B cell (primary cell): ENCODE results near the gene TBCC. TPM values are rescaled to one million over a fixed set of nuclear protein-coding genes. Genes with fewer than 3 reads are reported as not detected.
A peak's percentile ranks its signal among the peaks of the same experiment; 100 is the strongest.

Experiments
- ATAC-seq: fragments of 200-7000 bp; cut with Tn5 transposase; one replicate; pipeline ENCODE4 v1.10.0; 2021; ENCODE audit warnings: low read depth, mild to moderate bottlenecking, moderate number of reproducible peaks, moderate library complexity
- CTCF ChIA-PET: fragments of 350-600 bp; sonication (Branson Sonifier 250); formaldehyde crosslinking; loops from one replicate; lab custom pipeline; 2021; ENCODE audit warnings: antibody characterized with exemption, inconsistent platforms; lab: Charles Lee
- POLR2A ChIA-PET: fragments of 350-600 bp; sonication (Branson Sonifier 250); formaldehyde crosslinking; loops from one replicate; lab custom pipeline; 2021; ENCODE audit warnings: antibody characterized with exemption; lab: Charles Lee
- DNase-seq: peaks from one replicate; pipeline ENCODE4 v3.0.0; 2013
- H2AFZ ChIP-seq: 2 replicates; pipeline ENCODE4 v1.6.1; 2012; ENCODE audit warnings: mild to moderate bottlenecking, low read depth, low read length; ENCODE audit not compliant: insufficient read depth, poor library complexity, severe bottlenecking
- H3K27ac ChIP-seq, 2 donors: 1 replicate in 1 of 2; 2 replicates in 1 of 2; pipeline ENCODE4 v1.5.1; 2012 to 2013; ENCODE audit warnings: low read length in 2 of 2, mild to moderate bottlenecking in 2 of 2, moderate library complexity in 1 of 2
- H3K27me3 ChIP-seq, 4 experiments: fragments of 200-600 bp in 1 of 4; sonication (generic) in 1 of 4; replicated peaks in 1 of 4; 1 replicate in 2 of 4; 2 replicates in 2 of 4; pipeline versions ENCODE4 v1.6.1 to v1.7.0; 2013 to 2016; ENCODE audit warnings: low read length in 3 of 4, mild to moderate bottlenecking in 2 of 4, mixed read lengths in 1 of 4, moderate library complexity in 1 of 4; ENCODE audit not compliant: insufficient read depth in 4 of 4, control insufficient read depth in 3 of 4; ENCODE audit errors: control extremely low read depth in 1 of 4
- H3K36me3 ChIP-seq, 2 experiments: replicated peaks in 1 of 2; 1 replicate in 1 of 2; 2 replicates in 1 of 2; pipeline versions ENCODE4 v1.6.1 to v1.7.1; 2013; ENCODE audit warnings: low read length in 1 of 2; ENCODE audit not compliant: insufficient read depth in 2 of 2, control insufficient read depth in 1 of 2; ENCODE audit errors: control extremely low read depth in 1 of 2, extremely low read depth in 1 of 2
- H3K4me1 ChIP-seq, 2 donors: fragments of 200-600 bp in 1 of 2; sonication (generic) in 1 of 2; 1 replicate in 1 of 2; 2 replicates in 1 of 2; pipeline versions ENCODE4 v1.5.1 to v1.6.1; 2013 to 2017; ENCODE audit warnings: low read length in 2 of 2; ENCODE audit not compliant: control insufficient read depth in 2 of 2, insufficient read depth in 2 of 2
- H3K4me2 ChIP-seq: replicated peaks from 2 replicates; pipeline ENCODE3; 2012; ENCODE audit warnings: mild to moderate bottlenecking, low read depth, low read length; ENCODE audit not compliant: poor library complexity, severe bottlenecking
- H3K4me3 ChIP-seq, 5 experiments: fragments of 200-600 bp in 1 of 5; sonication (generic) in 1 of 5; 1 replicate in 3 of 5; 2 replicates in 2 of 5; pipeline versions ENCODE4 v1.5.1 to v1.7.0; 2011 to 2016; ENCODE audit warnings: low read length in 4 of 5, mild to moderate bottlenecking in 4 of 5, low read depth in 2 of 5, control low read depth in 1 of 5, moderate library complexity in 1 of 5; ENCODE audit not compliant: insufficient read depth in 1 of 5; ENCODE audit errors: control extremely low read depth in 1 of 5, extremely low read depth in 1 of 5
- H3K79me2 ChIP-seq: fragments of 200-600 bp; sonication (generic); one replicate; pipeline ENCODE4 v1.6.0; 2016; ENCODE audit warnings: low read length; ENCODE audit not compliant: control insufficient read depth, insufficient read depth
- H3K9ac ChIP-seq: fragments of 200-600 bp; sonication (generic); 2 replicates; pipeline ENCODE4 v1.6.1; 2017; ENCODE audit warnings: mild to moderate bottlenecking, low read length, moderate library complexity
- H3K9me3 ChIP-seq, 3 donors: one replicate each; pipeline versions ENCODE4 v1.6.1 to v1.7.1; 2013; ENCODE audit warnings: low read length in 2 of 3; ENCODE audit not compliant: control insufficient read depth in 2 of 3, insufficient read depth in 1 of 3; ENCODE audit errors: control extremely low read depth in 1 of 3
- H4K20me1 ChIP-seq: 2 replicates; pipeline ENCODE4 v1.6.0; 2012; ENCODE audit warnings: mild to moderate bottlenecking, low read length; ENCODE audit not compliant: insufficient read depth, control insufficient read depth, poor library complexity, severe bottlenecking
- H3K27ac Mint-ChIP-seq: one replicate; pipeline ENCODE4 v1.8.0; 2021; ENCODE audit warnings: mixed read lengths
- H3K27me3 Mint-ChIP-seq: one replicate; pipeline ENCODE4 v1.8.0; 2021; ENCODE audit warnings: mixed read lengths
- H3K4me1 Mint-ChIP-seq: one replicate; pipeline ENCODE4 v1.8.0; 2021; ENCODE audit warnings: mixed read lengths
- H3K4me3 Mint-ChIP-seq: one replicate; pipeline ENCODE4 v1.8.0; 2021; ENCODE audit warnings: mixed read lengths
- H3K9me3 Mint-ChIP-seq: one replicate; pipeline ENCODE4 v1.8.0; 2022; ENCODE audit warnings: mixed read lengths; ENCODE audit not compliant: insufficient read depth
- CTCF ChIP-seq: fragments of 200-600 bp; IDR thresholded peaks from one replicate; pipeline ENCODE4 v1.8.0; 2022; ENCODE audit warnings: antibody characterized with exemption, mild to moderate bottlenecking
- EZH2 ChIP-seq: IDR thresholded peaks from 2 replicates; pipeline ENCODE4 v1.6.1; 2012; ENCODE audit warnings: borderline replicate concordance, low read depth, mild to moderate bottlenecking, moderate library complexity, low read length; ENCODE audit not compliant: insufficient read depth, poor library complexity, severe bottlenecking
- WGBS: methylation state at CpG from one replicate; pipeline ENCODE4 v1.1.5; 2013; ENCODE audit warnings: missing lambda C conversion rate; ENCODE audit not compliant: insufficient coverage; 5-methylcytosine and 5-hydroxymethylcytosine counted together
- intact Hi-C: fragments of 100-400 bp; cut with micrococcal nuclease; formaldehyde crosslinking; loops from one replicate; pipeline ENCODE4 v1.10.0; 2022
- polyA plus RNA-seq: library from polyadenylated mRNA; depleted of rRNA; stranded (reverse); fragments of >200 nt; gene quantifications from 2 replicates; pipeline ENCODE4 v1.2.3, GENCODE V29; 2012
- total RNA-seq, 2 donors: library from RNA; stranded (reverse); fragments of 120-200 nt in 1 of 2; gene quantifications; 1 replicate in 1 of 2; 2 replicates in 1 of 2; pipeline versions ENCODE4 v1.2.3 to v1.2.4, GENCODE V29; 2013 to 2022

TBCC gene
- total and polyA plus RNA-seq, 2 donors (not counting 1 experiment from before 2014, with no cell fraction given) = 35.7 to 55.7 TPM

GRCh38 chr6:42778122-42778521 is 32.2 kb upstream of the TBCC start:
- Histone ChIP-seq H2AFZ (no peak overlapping the region), H3K4me3 (no peak overlapping the region), H3K4me1 (peaks cover 57 to 62% of the 10 kb centered on the region in 2 donors), H3K9ac (no peak overlapping the region), H3K27ac (peak overlapping the region in 1 of 2 donors; percentile 32), H3K9me3 (no peaks in the 10 kb centered on the region), H3K79me2 (peaks cover 36% of the 10 kb centered on the region), H4K20me1 (no peaks in the 10 kb centered on the region), H3K27me3 (no peaks in the 10 kb centered on the region), H3K36me3 (no peaks in the 10 kb centered on the region), H3K4me2 (no peak overlapping the region)
- no peak for TF ChIP-seq CTCF
- TF ChIP-seq EZH2 = no peak
- CTCF ChIA-PET = no interaction called here
- Mint-ChIP-seq H3K4me3 (no peak overlapping the region), H3K27ac (peak overlapping the region; percentile 84), H3K27me3 (no peaks in the 10 kb centered on the region), H3K9me3 (peaks cover 2% of the 10 kb centered on the region), H3K4me1 (peaks cover 62% of the 10 kb centered on the region)
- ATAC-seq (no peak), DNase-seq (no peak)
- intact Hi-C loops = loop anchor here (5.0 kb wide), 1 partner anchor 39 kb away; no protein-coding TSS in a partner anchor
- 91% methylated on average over 1 of the region's 2 CpGs for WGBS
- POLR2A ChIA-PET = interaction anchor here (3.3 kb wide), 1 partner anchor 31 kb away, joined by 61 read pairs; the partner anchor contains the start of gene TBCC

- no peak overlapping the region for H3K4me3 ChIP-seq
- no peak overlapping the region for H2AFZ ChIP-seq
- H3K4me1 ChIP-seq = peaks cover 60 to 67% of the 10 kb centered on the region in 2 donors
- H3K4me3 Mint-ChIP-seq = peak overlapping the region; percentile 62
- no peaks in the 10 kb centered on the region for H3K9me3 ChIP-seq
- peak overlapping the region; percentile 1 for H3K9ac ChIP-seq
- H3K4me1 Mint-ChIP-seq = peaks cover 67% of the 10 kb centered on the region
- peak; percentile 49 for DNase-seq
- WGBS = no CpG with 5 or more reads among the region's 2 CpGs
- H3K79me2 ChIP-seq = peaks cover 36% of the 10 kb centered on the region
- peak overlapping the region; percentile 16 to 32 for H3K27ac ChIP-seq
- H3K27ac Mint-ChIP-seq = peak overlapping the region; percentile 91
- H3K4me2 ChIP-seq = peak overlapping the region; percentile 34
- H3K36me3 ChIP-seq = no peaks in the 10 kb centered on the region
- intact Hi-C loops = loop anchor here (5.0 kb wide), 1 partner anchor 40 kb away; no protein-coding TSS in a partner anchor
- ChIA-PET CTCF (no interaction called here), POLR2A (interaction anchor here (3.3 kb wide), 1 partner anchor 30 kb away, joined by 61 read pairs; the partner anchor contains the start of gene TBCC)
- no peak for ATAC-seq
- no peaks in the 10 kb centered on the region for H3K27me3 ChIP-seq
- peaks cover 2% of the 10 kb centered on the region for H3K9me3 Mint-ChIP-seq
- no peaks in the 10 kb centered on the region for H4K20me1 ChIP-seq
- no peak for TF ChIP-seq CTCF
- no peak for TF ChIP-seq EZH2
- H3K27me3 Mint-ChIP-seq = no peaks in the 10 kb centered on the region
Observed at GRCh38 chr6:42777126-42777822, 31.4 kb upstream of the TBCC start.
